ENCODE measurements around the gene GALNT2. TPM values are rescaled to one million over a fixed set of nuclear protein-coding genes. Genes with fewer than 3 reads are reported as not detected.

Gene GALNT2
- total and polyA plus RNA-seq, 2 of the 4 experiments (the other 2 are of a cell fraction) = 50.4 to 189 TPM

DNA sequence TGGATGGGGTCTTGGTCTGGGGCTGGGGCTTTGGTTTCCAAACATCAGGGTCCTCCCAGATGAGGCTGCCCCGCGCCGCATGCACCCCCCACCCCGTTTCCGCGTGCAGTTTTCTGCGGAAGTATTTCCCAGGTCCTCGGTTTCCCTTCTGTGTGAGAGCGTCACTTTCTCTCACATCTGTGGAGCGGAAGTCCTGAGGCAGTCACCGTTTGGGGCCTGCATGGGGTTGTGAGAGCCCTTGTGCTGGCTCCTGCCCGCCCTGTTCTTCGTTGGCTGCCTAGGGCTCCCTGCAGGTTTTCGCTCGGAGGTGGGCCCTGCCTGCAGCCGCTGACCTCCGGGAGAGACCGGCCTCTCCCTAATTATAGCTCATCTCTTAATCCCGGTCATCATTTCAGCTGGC lies 88.0 kb downstream of the GALNT2 start:
- WGBS, 2 experiments (ENCODE audit: extremely low coverage in 2 of 2, insufficient read length in 1 of 2) = 97% methylated on average over 6 of the region's 19 CpGs; no CpG with 5 or more reads in 1 of the 2 experiments
- Histone ChIP-seq H3K36me3 (ENCODE audit: control insufficient read depth, insufficient read depth, low read length) (no peaks in the 10 kb centered on the region), H3K9me1 (ENCODE audit: insufficient read depth, low read length) (peaks cover 18% of the 10 kb centered on the region), H3K27ac (ENCODE audit: insufficient read depth, low read length) (no peak overlapping the region), H3K4me3 (ENCODE audit: insufficient read depth, low read depth, low read length) (no peak overlapping the region), H2BK5ac (ENCODE audit: low read depth, low read length, poor library complexity, severe bottlenecking) (no peak overlapping the region), H2BK15ac (ENCODE audit: low read depth, low read length) (no peak overlapping the region), H3K18ac (ENCODE audit: low read depth, low read length) (no peak overlapping the region), H3K9me3 (ENCODE audit: control insufficient read depth, insufficient read depth, low read length) (no peaks in the 10 kb centered on the region), H3K4ac (ENCODE audit: low read depth, low read length) (no peak overlapping the region), H2AFZ (replicated peaks; ENCODE audit: low read length, poor library complexity) (no peak overlapping the region), H4K8ac (ENCODE audit: low read depth in 2 of 2, low read length in 2 of 2) (no peak overlapping the region), H4K20me1 (ENCODE audit: insufficient read depth, low read length) (peaks cover 69% of the 10 kb centered on the region), H4K91ac (ENCODE audit: insufficient read depth, low read depth, low read length) (no peak overlapping the region), H2AK5ac (ENCODE audit: low read depth, low read length) (no peak overlapping the region), H3K14ac (replicated peaks; ENCODE audit: low read depth, low read length) (no peak overlapping the region), H3K4me1 (ENCODE audit: control insufficient read depth, insufficient read depth, low read length) (peaks cover 15% of the 10 kb centered on the region), H2AK9ac (replicated peaks; ENCODE audit: low read depth, low read length, poor library complexity) (no peak overlapping the region), H3K9ac (ENCODE audit: low read depth, low read length) (no peak overlapping the region), H3K56ac (ENCODE audit: extremely low read depth, insufficient read depth, low read length) (no peak overlapping the region), H4K5ac (ENCODE audit: low read depth, low read length) (no peak overlapping the region), H3K23ac (ENCODE audit: low read depth, low read length) (no peak overlapping the region), H2BK20ac (ENCODE audit: low read depth, low read length) (no peak overlapping the region), H3K27me3 (ENCODE audit: control insufficient read depth, insufficient read depth, low read length) (no peaks in the 10 kb centered on the region), H3K4me2 (ENCODE audit: low read depth, low read length) (no peak overlapping the region), H2BK120ac (ENCODE audit: low read depth, low read length) (no peak overlapping the region), H3K79me1 (ENCODE audit: low read depth in 1 of 2, low read length in 2 of 2) (peaks cover 51 to 91% of the 10 kb centered on the region in 2 experiments)
- DNase-seq = no peak
- ChIA-PET POLR2A (ENCODE audit: unreplicated experiment) (no interaction called here), CTCF (no interaction called here)
- TF ChIP-seq, protein P1, sequence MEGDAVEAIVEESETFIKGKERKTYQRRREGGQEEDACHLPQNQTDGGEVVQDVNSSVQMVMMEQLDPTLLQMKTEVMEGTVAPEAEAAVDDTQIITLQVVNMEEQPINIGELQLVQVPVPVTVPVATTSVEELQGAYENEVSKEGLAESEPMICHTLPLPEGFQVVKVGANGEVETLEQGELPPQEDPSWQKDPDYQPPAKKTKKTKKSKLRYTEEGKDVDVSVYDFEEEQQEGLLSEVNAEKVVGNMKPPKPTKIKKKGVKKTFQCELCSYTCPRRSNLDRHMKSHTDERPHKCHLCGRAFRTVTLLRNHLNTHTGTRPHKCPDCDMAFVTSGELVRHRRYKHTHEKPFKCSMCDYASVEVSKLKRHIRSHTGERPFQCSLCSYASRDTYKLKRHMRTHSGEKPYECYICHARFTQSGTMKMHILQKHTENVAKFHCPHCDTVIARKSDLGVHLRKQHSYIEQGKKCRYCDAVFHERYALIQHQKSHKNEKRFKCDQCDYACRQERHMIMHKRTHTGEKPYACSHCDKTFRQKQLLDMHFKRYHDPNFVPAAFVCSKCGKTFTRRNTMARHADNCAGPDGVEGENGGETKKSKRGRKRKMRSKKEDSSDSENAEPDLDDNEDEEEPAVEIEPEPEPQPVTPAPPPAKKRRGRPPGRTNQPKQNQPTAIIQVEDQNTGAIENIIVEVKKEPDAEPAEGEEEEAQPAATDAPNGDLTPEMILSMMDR (conservative IDR thresholded peaks at IDR 0.05; ENCODE audit: low read depth, low read length) = no peak
- intact Hi-C loops (cut with micrococcal nuclease) = no loop called here
- ATAC-seq (ENCODE audit: low read depth) = no peak
- no TSS peak for BruUV-seq (replicated peaks)
- in situ Hi-C loops (cut with MboI; ENCODE audit: low sequenced_read_pairs) = no loop called here
- dilution Hi-C loops (cut with HindIII; ENCODE audit: low sequenced_read_pairs, unreplicated experiment) = no loop called here

Measured in IMR-90 (cell line).